Activated naive CD4-positive, alpha-beta T cell treated with anti-CD3 and anti-CD28 coated beads for 36 hours (primary cell): Measurements from ENCODE around the gene RIMS1. TPM values are rescaled to one million over a fixed set of nuclear protein-coding genes. Genes with fewer than 3 reads are reported as not detected.

ENCODE experiments used
- CTCF ChIA-PET: fragments of 350-600 bp; sonication (Branson Sonifier 250); formaldehyde crosslinking; loops from one replicate; lab custom pipeline; 2021; ENCODE audit warnings: antibody characterized with exemption; lab: Charles Lee
- DNase-seq: peaks from one replicate; pipeline ENCODE4 v3.0.0-alpha.2; 2020
- H3K27ac Mint-ChIP-seq: one replicate; pipeline ENCODE4 v1.8.0; 2021; ENCODE audit warnings: mild to moderate bottlenecking, mixed read lengths
- H3K27me3 Mint-ChIP-seq: one replicate; pipeline ENCODE4 v1.8.0; 2021; ENCODE audit warnings: low read depth, mixed read lengths
- H3K36me3 Mint-ChIP-seq: one replicate; pipeline ENCODE4 v1.8.0; 2021; ENCODE audit warnings: low read depth, mixed read lengths
- H3K4me1 Mint-ChIP-seq: one replicate; pipeline ENCODE4 v1.8.0; 2021; ENCODE audit warnings: low read depth, mixed read lengths
- H3K4me3 Mint-ChIP-seq: one replicate; pipeline ENCODE4 v1.8.0; 2021; ENCODE audit warnings: mild to moderate bottlenecking, moderate library complexity, mixed read lengths
- H3K9me3 Mint-ChIP-seq: one replicate; pipeline ENCODE4 v1.8.0; 2021; ENCODE audit warnings: mixed read lengths
- intact Hi-C: fragments of 100-400 bp; cut with micrococcal nuclease; formaldehyde crosslinking; loops from one replicate; pipeline ENCODE4 v1.15.1; 2023
- total RNA-seq, 2 experiments: library from RNA; stranded (reverse); gene quantifications; one replicate each; pipeline ENCODE4 v1.2.3, GENCODE V29; 2021

The RIMS1 gene
- total RNA-seq, 2 experiments from 2014 or later: not detected

DNA sequence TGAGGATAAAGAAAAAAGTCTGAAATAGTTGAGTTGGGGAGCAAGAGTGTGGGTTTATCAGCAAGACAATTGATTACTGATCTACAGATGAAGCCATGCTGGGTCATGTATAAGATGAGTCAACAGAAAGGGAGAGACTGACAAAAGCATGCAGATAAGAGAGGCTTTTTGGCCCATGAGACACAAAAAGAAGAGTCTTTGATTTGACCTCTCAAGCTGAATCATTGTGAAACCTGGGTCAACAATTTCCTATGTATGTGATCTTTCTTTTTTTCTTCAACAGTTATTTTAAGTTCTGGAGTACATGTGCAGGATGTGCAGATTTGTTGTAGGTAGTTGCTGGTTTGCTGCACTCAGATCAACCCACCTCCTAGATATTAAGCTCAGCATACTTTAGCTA, 15.9 kb downstream of the RIMS1 start:
- Mint-ChIP-seq H3K27ac (no peak overlapping the region), H3K4me3 (no peak overlapping the region), H3K4me1 (no peaks in the 10 kb centered on the region), H3K9me3 (no peaks in the 10 kb centered on the region), H3K36me3 (no peaks in the 10 kb centered on the region), H3K27me3 (no peaks in the 10 kb centered on the region)
- intact Hi-C loops: no loop called here
- DNase-seq: no peak
- CTCF ChIA-PET: no interaction called here

DNA sequence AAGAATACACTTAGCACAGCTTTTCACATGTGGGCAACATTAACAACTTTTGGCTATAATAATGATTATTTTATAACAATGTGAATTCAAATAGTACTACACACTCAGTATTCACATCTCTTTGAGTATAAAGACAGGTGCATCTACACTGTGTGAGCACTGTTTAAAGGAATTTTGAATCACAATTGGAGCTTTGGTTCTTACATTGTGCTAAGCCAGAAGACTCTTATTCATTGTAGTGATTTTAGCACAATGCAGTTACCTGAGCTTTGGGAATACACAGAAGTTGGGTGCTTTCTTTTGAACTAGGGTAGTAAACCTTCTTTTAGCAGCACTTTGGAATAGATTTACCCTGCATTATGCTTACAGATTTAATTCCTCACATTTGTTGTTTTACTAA, 20.5 kb downstream of the RIMS1 start:
- intact Hi-C loops: no loop called here
- Mint-ChIP-seq H3K4me3 (no peak overlapping the region), H3K4me1 (no peaks in the 10 kb centered on the region), H3K27me3 (no peaks in the 10 kb centered on the region), H3K9me3 (no peaks in the 10 kb centered on the region), H3K36me3 (no peaks in the 10 kb centered on the region), H3K27ac (no peak overlapping the region)
- DNase-seq: no peak
- CTCF ChIA-PET: no interaction called here

DNA sequence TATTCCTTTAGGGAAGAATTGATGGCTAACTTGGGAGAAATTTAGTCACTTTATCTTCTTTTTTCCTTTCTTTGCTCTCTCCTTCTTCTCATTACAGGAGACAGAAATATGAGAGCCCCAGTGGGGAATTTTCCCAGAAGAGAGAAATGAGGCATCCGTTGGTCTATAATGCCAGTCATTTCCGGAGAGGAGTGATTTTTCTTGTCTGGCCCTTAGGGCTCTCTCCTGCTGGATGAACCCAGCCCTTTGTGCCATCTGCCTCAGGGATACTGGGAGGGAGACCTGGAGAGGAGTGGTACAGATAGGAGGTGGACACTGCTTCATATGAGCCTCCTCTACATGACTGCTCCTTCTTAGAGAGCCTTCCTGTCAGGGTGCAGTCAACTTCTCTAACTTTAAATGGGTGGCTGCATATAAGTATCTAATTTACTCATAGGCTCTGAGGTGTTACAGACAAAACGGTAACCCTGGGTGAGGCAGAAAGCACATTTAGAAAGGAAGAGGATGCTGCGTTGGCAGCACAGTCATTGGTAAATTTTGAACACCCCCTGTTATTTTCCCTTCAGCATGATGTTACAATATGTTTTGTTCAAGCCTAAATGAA, 21.9 kb downstream of the RIMS1 start:
- DNase-seq: no peak
- no peak overlapping the region for H3K4me3 Mint-ChIP-seq
- H3K27me3 Mint-ChIP-seq: no peaks in the 10 kb centered on the region
- intact Hi-C loops: no loop called here
- CTCF ChIA-PET: no interaction called here
- no peaks in the 10 kb centered on the region for H3K9me3 Mint-ChIP-seq
- H3K4me1 Mint-ChIP-seq: no peaks in the 10 kb centered on the region
- no peaks in the 10 kb centered on the region for H3K36me3 Mint-ChIP-seq
- H3K27ac Mint-ChIP-seq: no peak overlapping the region

DNA sequence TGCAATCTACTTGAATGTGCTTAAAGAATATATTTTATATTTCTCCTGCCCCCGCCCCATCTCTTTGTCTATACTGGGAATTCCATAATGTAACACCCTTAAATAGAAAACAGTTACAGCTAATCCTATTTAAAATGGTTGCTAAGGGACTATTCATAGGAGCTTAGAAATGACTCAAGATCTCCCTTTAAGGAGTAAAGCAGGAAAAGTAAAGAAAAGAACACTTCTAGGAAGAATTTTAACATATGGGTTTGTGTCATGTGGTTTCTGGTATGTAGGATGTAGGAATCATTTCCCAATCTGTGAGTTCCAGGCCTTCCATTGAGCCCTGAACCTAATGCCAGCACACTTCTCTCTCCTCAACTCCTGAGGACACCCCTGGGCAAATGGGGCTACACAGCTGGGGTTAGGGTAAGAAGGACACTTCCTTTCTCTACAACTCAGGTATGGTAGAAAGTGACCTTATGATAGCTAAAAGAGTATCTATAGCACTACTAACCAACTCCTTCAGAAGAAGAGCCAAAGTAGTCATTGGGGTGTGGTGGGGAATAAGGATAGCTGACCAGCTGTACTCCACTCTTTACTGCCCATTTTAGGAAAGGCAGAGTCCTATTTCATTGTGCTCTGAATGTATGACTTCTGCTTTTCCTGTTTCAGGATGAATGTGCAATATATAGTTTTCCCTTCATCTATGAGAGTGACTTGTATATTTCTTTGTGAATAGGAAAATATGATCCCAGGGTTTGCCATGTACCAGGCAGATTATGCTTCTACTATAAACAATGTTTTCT, 27.3 kb downstream of the RIMS1 start:
- CTCF ChIA-PET: no interaction called here
- Mint-ChIP-seq H3K36me3 (no peaks in the 10 kb centered on the region), H3K27ac (no peak overlapping the region), H3K4me3 (no peak overlapping the region), H3K9me3 (no peaks in the 10 kb centered on the region), H3K27me3 (no peaks in the 10 kb centered on the region), H3K4me1 (no peaks in the 10 kb centered on the region)
- intact Hi-C loops: no loop called here
- DNase-seq: no peak

DNA sequence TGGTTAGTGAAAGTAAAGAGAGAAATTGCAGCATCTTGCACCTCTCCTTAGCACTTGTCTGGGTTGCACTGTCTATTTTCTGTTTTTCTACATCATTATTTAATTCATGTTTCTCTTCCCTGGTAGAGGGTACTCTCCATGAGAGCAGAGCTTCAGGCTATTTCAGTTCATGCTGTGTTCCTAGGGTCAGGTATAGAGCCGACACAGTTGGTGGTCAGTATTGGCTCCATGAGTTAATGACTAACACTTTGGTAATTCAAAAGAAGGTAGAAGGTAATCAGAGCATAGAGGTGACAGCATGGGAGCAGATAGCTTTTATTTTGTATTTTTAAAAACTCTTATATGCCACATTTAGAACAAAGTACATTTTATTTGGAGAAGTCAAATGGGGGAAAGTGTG, 42.7 kb downstream of the RIMS1 start:
- CTCF ChIA-PET: interaction anchor here (0.6 kb wide), 1 partner anchor 136 kb away, joined by 3 read pairs; no protein-coding TSS in a partner anchor
- H3K9me3 Mint-ChIP-seq: no peaks in the 10 kb centered on the region
- no peaks in the 10 kb centered on the region for H3K4me1 Mint-ChIP-seq
- DNase-seq: no peak
- no peaks in the 10 kb centered on the region for H3K36me3 Mint-ChIP-seq
- H3K27me3 Mint-ChIP-seq: no peaks in the 10 kb centered on the region
- H3K27ac Mint-ChIP-seq: no peak overlapping the region
- intact Hi-C loops: no loop called here
- no peak overlapping the region for H3K4me3 Mint-ChIP-seq

DNA sequence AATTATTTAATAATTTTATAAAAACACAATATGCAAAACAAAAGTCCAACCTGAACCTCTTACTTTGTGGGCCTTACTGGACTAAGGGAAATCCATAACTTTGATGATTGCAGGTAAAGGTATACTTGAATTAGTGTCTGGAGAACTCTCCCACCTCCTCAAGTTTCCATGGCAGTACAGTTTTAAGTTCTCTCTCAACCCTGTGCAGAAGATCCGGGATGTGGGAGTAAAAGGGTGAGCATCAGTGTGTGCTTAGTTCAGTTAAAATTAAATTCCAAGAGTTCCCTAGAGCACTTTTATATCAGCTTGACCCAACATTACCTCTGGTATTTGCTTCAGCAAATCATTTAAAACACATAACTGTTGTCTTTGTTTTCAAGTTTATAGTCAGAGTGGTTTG, 47.5 kb downstream of the RIMS1 start:
- Mint-ChIP-seq H3K36me3 (no peaks in the 10 kb centered on the region), H3K9me3 (peaks cover 7% of the 10 kb centered on the region)

DNA sequence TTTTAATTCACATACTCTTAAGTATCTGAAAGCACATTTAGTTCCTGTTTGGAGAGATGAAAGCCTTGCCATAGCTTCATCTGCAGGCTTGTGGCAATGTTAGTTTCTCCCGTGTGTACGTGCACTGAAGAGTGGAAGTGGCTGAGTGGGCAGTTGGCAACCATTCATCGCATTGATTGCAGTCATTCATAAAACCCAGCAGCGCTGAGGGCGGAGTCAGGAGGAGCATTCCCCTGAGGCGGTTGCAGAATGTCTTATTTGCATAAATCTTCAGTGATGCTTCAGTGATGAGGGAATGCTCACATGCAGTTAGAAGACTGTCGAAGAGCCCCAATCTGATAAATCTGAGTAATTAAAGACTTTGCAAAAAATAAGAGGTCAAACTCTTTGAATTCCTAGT, 79.1 kb downstream of the RIMS1 start:
- no peaks in the 10 kb centered on the region for H3K36me3 Mint-ChIP-seq
- CTCF ChIA-PET: no interaction called here
- no peak for DNase-seq
- no peak overlapping the region for H3K4me3 Mint-ChIP-seq
- no peaks in the 10 kb centered on the region for H3K27me3 Mint-ChIP-seq
- intact Hi-C loops: no loop called here
- no peaks in the 10 kb centered on the region for H3K9me3 Mint-ChIP-seq
- H3K4me1 Mint-ChIP-seq: no peaks in the 10 kb centered on the region
- H3K27ac Mint-ChIP-seq: no peak overlapping the region

More for the DNA sequence above, 47.5 kb downstream of the RIMS1 start:
- Mint-ChIP-seq H3K4me3 (no peak overlapping the region), H3K27ac (no peak overlapping the region), H3K27me3 (no peaks in the 10 kb centered on the region), H3K4me1 (no peaks in the 10 kb centered on the region)
- no peak for DNase-seq
- CTCF ChIA-PET: interaction anchor here (0.6 kb wide), 1 partner anchor 362 kb away, joined by 3 read pairs; no protein-coding TSS in a partner anchor
- intact Hi-C loops: no loop called here

DNA sequence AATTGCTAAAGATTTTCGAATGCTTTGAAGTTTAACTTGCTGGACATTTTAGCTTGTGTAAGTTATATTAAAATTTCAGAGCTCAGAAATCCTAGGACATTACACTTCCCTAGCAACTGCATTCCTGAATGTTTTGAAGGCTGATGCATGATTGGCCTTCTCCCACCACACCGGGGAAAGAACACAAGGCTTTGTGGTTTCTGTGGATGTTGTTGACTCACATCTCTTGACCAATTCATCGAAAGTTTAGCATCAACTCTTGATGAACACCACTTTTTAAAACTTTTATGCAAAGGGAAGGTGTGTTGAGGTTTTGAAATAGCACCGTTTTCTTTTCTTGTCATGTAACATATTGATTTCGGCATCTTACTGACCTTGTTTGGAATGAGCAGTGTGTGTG, 81.1 kb downstream of the RIMS1 start:
- H3K4me1 Mint-ChIP-seq: no peaks in the 10 kb centered on the region
- CTCF ChIA-PET: interaction anchor here (0.6 kb wide), 1 partner anchor 760 kb away, joined by 3 read pairs; no protein-coding TSS in a partner anchor
- H3K4me3 Mint-ChIP-seq: no peak overlapping the region
- no peaks in the 10 kb centered on the region for H3K9me3 Mint-ChIP-seq
- no peaks in the 10 kb centered on the region for H3K27me3 Mint-ChIP-seq
- no peak for DNase-seq
- H3K36me3 Mint-ChIP-seq: no peaks in the 10 kb centered on the region
- intact Hi-C loops: no loop called here
- no peak overlapping the region for H3K27ac Mint-ChIP-seq

DNA sequence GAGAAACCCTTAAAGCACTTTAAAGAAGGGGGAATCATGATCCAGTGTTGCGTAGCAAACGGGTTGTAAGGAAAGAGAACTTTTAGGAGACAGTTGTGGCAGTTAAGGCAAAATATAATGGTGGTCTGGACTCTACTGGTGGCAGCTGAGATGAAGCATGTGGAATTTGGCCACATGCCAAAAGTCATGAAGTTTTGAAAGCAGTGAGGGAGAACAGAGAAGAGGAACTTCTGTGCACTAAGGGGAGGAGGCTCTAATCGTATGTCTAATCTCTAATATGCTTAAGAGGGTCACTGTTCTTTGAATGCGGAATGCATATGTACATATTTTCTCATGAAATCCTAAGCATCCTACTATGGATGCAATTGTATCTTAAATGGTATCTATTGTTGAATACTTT, 91.5 kb downstream of the RIMS1 start:
- Mint-ChIP-seq H3K4me3 (no peak overlapping the region), H3K27ac (no peak overlapping the region)
- CTCF ChIA-PET: no interaction called here

DNA sequence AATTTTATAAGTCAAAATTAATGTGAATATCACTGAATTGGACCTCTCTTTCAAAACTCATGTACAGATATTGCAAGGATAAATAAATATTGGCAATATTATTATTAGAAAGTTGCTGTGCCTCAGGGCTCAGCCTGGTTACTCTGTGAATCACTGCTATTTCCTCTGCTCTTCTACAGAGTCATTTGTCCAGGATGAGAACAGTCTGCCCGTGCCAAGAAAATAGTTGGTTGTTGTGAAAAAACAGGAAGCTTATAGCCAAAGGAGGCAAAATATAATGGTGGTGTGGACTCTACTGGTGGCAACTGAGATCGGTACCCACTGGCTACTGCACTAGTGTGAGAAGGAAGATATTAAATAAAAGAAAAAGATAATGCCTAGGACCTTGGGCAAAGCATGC, 93.6 kb downstream of the RIMS1 start:
- H3K4me1 Mint-ChIP-seq: no peaks in the 10 kb centered on the region
- H3K9me3 Mint-ChIP-seq: no peaks in the 10 kb centered on the region
- no peak overlapping the region for H3K4me3 Mint-ChIP-seq
- intact Hi-C loops: no loop called here
- peaks cover 2% of the 10 kb centered on the region for H3K27me3 Mint-ChIP-seq
- H3K27ac Mint-ChIP-seq: no peak overlapping the region
- DNase-seq: no peak
- CTCF ChIA-PET: no interaction called here
- H3K36me3 Mint-ChIP-seq: no peaks in the 10 kb centered on the region

More for the DNA sequence above, 91.5 kb downstream of the RIMS1 start:
- H3K9me3 Mint-ChIP-seq: no peaks in the 10 kb centered on the region
- H3K36me3 Mint-ChIP-seq: no peaks in the 10 kb centered on the region
- DNase-seq: no peak
- no peaks in the 10 kb centered on the region for H3K27me3 Mint-ChIP-seq
- intact Hi-C loops: no loop called here
- no peaks in the 10 kb centered on the region for H3K4me1 Mint-ChIP-seq

DNA sequence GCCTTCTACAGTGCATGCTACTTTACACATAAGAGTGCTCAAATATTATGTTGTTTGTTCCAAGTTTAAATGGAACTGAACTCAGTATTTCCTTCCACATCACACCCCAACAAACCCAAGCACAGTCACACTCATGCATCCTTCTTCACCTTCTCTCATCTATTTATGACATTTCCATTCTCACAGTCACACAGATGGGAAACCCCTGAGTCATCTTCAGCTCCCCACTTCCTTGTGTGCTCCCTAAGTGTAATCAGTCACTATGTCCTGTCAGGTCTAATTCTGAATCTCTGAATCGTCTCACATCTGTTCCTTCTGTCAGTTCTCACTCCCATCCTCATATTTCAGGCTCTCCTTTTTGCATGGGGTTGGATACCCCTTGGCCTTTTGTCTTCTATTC, 96.0 kb downstream of the RIMS1 start:
- H3K27me3 Mint-ChIP-seq: peaks cover 2% of the 10 kb centered on the region
- H3K27ac Mint-ChIP-seq: no peak overlapping the region
- intact Hi-C loops: no loop called here
- CTCF ChIA-PET: no interaction called here
- no peak for DNase-seq
- H3K9me3 Mint-ChIP-seq: no peaks in the 10 kb centered on the region
- no peak overlapping the region for H3K4me3 Mint-ChIP-seq
- no peaks in the 10 kb centered on the region for H3K4me1 Mint-ChIP-seq
- H3K36me3 Mint-ChIP-seq: no peaks in the 10 kb centered on the region

DNA sequence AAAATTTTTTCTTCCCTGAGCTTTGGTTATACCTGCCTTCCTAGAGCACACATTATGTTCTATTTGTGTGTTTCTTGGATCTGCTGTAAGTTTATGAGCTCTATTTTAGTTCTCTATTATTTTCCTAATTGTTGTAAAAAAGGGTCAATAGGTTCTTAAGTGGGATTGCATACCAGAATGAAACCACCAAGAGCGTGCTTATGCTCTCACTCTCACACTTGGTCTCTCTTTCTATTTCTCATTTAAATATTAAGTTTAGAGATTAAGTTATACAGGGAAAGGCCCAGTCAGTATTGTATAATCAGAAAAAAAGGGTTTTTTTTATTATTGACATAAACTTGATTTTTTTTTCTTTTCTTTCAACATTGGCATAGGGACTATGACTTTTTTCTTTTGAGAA, 96.8 kb downstream of the RIMS1 start:
- intact Hi-C loops: no loop called here
- Mint-ChIP-seq H3K36me3 (no peaks in the 10 kb centered on the region), H3K27me3 (peaks cover 2% of the 10 kb centered on the region), H3K4me1 (no peaks in the 10 kb centered on the region), H3K9me3 (no peaks in the 10 kb centered on the region), H3K4me3 (no peak overlapping the region), H3K27ac (no peak overlapping the region)
- DNase-seq: no peak
- CTCF ChIA-PET: no interaction called here

DNA sequence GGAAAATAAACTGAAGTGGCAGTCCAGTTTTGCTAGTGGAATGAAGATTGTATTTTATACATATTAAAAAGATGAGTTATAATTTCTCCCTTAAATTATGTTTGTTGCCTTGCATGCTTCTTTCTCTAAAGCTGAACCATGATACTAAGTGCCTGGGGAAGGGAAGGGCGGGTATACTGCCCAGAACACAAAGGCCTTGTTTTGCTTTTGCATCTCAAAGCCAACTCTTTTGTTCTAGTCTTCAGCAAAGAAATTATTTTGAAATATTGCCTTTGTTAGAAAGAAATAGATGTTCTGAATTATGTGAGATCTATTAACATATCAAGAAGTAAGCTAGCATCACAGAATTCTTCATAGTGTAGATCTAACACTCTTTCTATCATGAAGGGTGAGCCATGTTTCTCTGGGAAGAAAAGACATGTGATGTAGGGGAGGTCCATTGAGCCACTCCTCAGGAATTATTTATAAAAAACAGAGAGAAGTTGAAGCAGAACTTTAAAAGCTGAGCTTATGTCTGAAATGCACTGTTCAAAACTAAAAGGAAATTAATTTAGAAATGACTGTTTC, 108.4 kb downstream of the RIMS1 start:
- H3K27ac Mint-ChIP-seq: no peak overlapping the region
- no peaks in the 10 kb centered on the region for H3K27me3 Mint-ChIP-seq
- no peaks in the 10 kb centered on the region for H3K36me3 Mint-ChIP-seq
- no peak for DNase-seq
- intact Hi-C loops: no loop called here
- no peaks in the 10 kb centered on the region for H3K9me3 Mint-ChIP-seq
- H3K4me1 Mint-ChIP-seq: no peaks in the 10 kb centered on the region
- CTCF ChIA-PET: no interaction called here
- H3K4me3 Mint-ChIP-seq: no peak overlapping the region
